ENCODE data around the gene PLSCR4.

PLSCR4 gene

GRCh38 chr3:146196789-146197188 lies 54.1 kb downstream of the PLSCR4 start:
- ChIA-PET CTCF (interaction anchor here (0.7 to 1.1 kb wide), 3 partner anchors 73 to 380 kb away, joined by 3 to 5 read pairs (median 3); no protein-coding TSS in a partner anchor), POLR2A (no interaction called here)
- no peaks in the 10 kb centered on the region for H3K9me3 ChIP-seq (ENCODE audit: control insufficient read depth, insufficient read depth, low read depth, low read length)
- H3K27ac ChIP-seq (ENCODE audit: extremely low read depth, low read depth, low read length), result no peak overlapping the region
- TF ChIP-seq MZF1 (tag by site-specific recombination; IDR thresholded peaks at IDR 0.05; ENCODE audit: borderline replicate concordance) (no peak), ZNF155 (tag by site-specific recombination; IDR thresholded peaks at IDR 0.05) (no peak), ZNF692 (tag by site-specific recombination; IDR thresholded peaks at IDR 0.05) (no peak), ZNF24 (tag by site-specific recombination; IDR thresholded peaks at IDR 0.05) (no peak), ZBTB11 (tag by site-specific recombination; conservative IDR thresholded peaks at IDR 0.05; ENCODE audit: low read depth) (no peak), ZNF791 (tag by site-specific recombination; IDR thresholded peaks at IDR 0.05) (no peak), ZBTB8A (tag by site-specific recombination; IDR thresholded peaks at IDR 0.05) (no peak), FEZF1 (tag by site-specific recombination; IDR thresholded peaks at IDR 0.05) (no peak), KLF1 (tag by site-specific recombination; IDR thresholded peaks at IDR 0.05) (no peak), EGR2 (tag by site-specific recombination; IDR thresholded peaks at IDR 0.05; ENCODE audit: low read depth) (no peak), OSR2 (tag by site-specific recombination; IDR thresholded peaks at IDR 0.05) (no peak), ZNF600 (tag by site-specific recombination; IDR thresholded peaks at IDR 0.05) (no peak)
- TF ChIP-seq, protein P1, sequence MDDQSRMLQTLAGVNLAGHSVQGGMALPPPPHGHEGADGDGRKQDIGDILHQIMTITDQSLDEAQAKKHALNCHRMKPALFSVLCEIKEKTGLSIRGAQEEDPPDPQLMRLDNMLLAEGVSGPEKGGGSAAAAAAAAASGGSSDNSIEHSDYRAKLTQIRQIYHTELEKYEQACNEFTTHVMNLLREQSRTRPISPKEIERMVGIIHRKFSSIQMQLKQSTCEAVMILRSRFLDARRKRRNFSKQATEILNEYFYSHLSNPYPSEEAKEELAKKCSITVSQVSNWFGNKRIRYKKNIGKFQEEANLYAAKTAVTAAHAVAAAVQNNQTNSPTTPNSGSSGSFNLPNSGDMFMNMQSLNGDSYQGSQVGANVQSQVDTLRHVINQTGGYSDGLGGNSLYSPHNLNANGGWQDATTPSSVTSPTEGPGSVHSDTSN (CRISPR knock-in tag; IDR thresholded peaks at IDR 0.05), result no peak
- H3K4me3 ChIP-seq (ENCODE audit: low read depth, low read length), result no peak overlapping the region
- no peaks in the 10 kb centered on the region for H3K4me1 ChIP-seq (ENCODE audit: control insufficient read depth, insufficient read depth, low read length)
- peaks cover 0 to 11% of the 10 kb centered on the region in 2 experiments; a peak in 1 of 3 replicates for H3K36me3 ChIP-seq (ENCODE audit: control insufficient read depth in 2 of 2, insufficient read depth in 1 of 2, low read length in 2 of 2)

DNA sequence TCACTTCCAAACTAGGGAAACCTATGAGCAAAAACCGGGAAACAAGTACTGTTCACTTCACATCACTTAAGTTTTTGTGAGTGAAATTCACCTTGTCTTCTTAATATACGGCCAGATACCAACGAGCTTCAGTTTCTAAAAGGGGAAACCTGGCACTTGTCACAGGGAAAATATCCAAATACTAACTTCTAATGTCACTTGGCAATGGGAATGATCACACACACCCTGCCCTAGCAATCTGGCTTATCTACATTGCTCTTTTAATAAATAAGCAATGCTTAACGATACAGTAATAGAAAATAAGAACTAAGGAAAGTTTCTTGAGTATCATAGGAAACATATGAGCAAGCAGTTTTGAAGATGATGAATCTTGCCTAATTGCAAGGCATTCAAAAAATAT lies 55.3 kb downstream of the PLSCR4 start:
- POLR2A ChIA-PET, result interaction anchor here (0.5 kb wide), 1 partner anchor 125 kb away, joined by 3 read pairs; no protein-coding TSS in a partner anchor
- Histone ChIP-seq H3K9me3 (ENCODE audit: control insufficient read depth, insufficient read depth, low read depth, low read length) (no peaks in the 10 kb centered on the region), H3K4me3 (ENCODE audit: low read depth, low read length) (no peak overlapping the region), H3K27ac (ENCODE audit: extremely low read depth, low read depth, low read length) (no peak overlapping the region), H3K4me1 (ENCODE audit: control insufficient read depth, insufficient read depth, low read length) (no peaks in the 10 kb centered on the region), H3K36me3 (ENCODE audit: control insufficient read depth in 2 of 2, insufficient read depth in 1 of 2, low read length in 2 of 2) (peaks cover 0 to 11% of the 10 kb centered on the region in 2 experiments; a peak in 1 of 3 replicates)
- CTCF ChIA-PET, result interaction anchor here (1.2 kb wide), 1 partner anchor 9 kb away, joined by 4 read pairs; no protein-coding TSS in a partner anchor
- TF ChIP-seq GLIS1 (tag by site-specific recombination; IDR thresholded peaks at IDR 0.05), result no peak

- no peaks in the 10 kb centered on the region for H3K4me1 ChIP-seq (ENCODE audit: control insufficient read depth, insufficient read depth, low read length)
- CTCF ChIA-PET, result interaction anchor here (1.2 kb wide), 1 partner anchor 9 kb away, joined by 4 read pairs; no protein-coding TSS in a partner anchor
- POLR2A ChIA-PET, result interaction anchor here (0.5 kb wide), 1 partner anchor 126 kb away, joined by 3 read pairs; no protein-coding TSS in a partner anchor
- no peak for TF ChIP-seq ZNF202 (tag by site-specific recombination; IDR thresholded peaks at IDR 0.05; ENCODE audit: borderline replicate concordance)
- TF ChIP-seq ZNF768 (tag by site-specific recombination; IDR thresholded peaks at IDR 0.05), result no peak
- no peak for TF ChIP-seq ZNF624 (tag by site-specific recombination; IDR thresholded peaks at IDR 0.05)
- TF ChIP-seq ZNF530 (tag by site-specific recombination; IDR thresholded peaks at IDR 0.05; ENCODE audit: low read depth), result no peak
- no peak for TF ChIP-seq ZSCAN30 (tag by site-specific recombination; IDR thresholded peaks at IDR 0.05)
- no peak for TF ChIP-seq ZNF18 (tag by site-specific recombination; IDR thresholded peaks at IDR 0.05)
- TF ChIP-seq ZNF19 (tag by site-specific recombination; IDR thresholded peaks at IDR 0.05; ENCODE audit: low read depth), result no peak
- no peak for TF ChIP-seq ZNF221 (tag by site-specific recombination; IDR thresholded peaks at IDR 0.05; ENCODE audit: borderline replicate concordance)
- no peaks in the 10 kb centered on the region for H3K9me3 ChIP-seq (ENCODE audit: control insufficient read depth, insufficient read depth, low read depth, low read length)
- no peak overlapping the region for H3K4me3 ChIP-seq (ENCODE audit: low read depth, low read length)
- no peak overlapping the region for H3K27ac ChIP-seq (ENCODE audit: extremely low read depth, low read depth, low read length)
- peaks cover 0 to 11% of the 10 kb centered on the region in 2 experiments; a peak in 1 of 3 replicates for H3K36me3 ChIP-seq (ENCODE audit: control insufficient read depth in 2 of 2, insufficient read depth in 1 of 2, low read length in 2 of 2)
Measured at GRCh38 chr3:146195030-146195429, 55.9 kb downstream of the PLSCR4 start.
